ENCODE data around the gene FAM32A. TPM values are rescaled to one million over a fixed set of nuclear protein-coding genes. Genes with fewer than 3 reads are reported as not detected.

The FAM32A gene
- polyA plus RNA-seq (2013, experiment 1 of 2; ENCODE audit: insufficient read length) = 76.1 TPM
- 76.5 TPM for polyA plus RNA-seq (2013, experiment 2 of 2; ENCODE audit: insufficient read length)

DNA sequence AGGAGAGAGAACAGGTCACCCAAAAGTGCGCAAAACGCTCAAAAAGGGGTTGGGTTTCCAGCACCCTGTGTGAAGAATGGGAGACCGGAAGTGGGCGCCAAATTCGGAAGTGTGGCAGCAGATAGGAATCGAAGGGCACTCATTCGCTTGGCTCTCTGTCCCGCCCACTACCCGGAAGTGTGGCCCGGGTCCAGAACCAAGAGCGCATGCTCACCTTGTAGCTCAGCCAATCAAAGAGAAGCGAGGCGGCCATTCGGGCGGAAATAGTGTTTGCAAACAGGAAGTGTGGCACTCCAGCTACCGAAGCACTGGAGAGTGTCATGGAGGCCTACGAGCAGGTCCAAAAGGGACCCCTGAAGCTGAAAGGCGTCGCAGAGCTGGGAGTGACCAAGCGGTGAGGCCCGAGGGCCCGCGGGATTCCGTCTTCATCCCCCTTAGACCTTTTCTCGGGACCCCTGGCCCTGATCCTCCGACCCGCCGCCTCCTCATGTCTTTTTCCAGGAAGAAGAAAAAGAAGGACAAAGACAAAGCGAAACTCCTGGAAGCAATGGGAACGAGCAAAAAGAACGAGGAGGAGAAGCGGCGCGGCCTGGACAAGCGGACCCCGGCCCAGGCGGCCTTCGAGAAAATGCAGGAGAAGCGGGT, at the start of gene FAM32A:
Gene FAM32A, plus strand, starts transcription at position 288 of the 645 bp plus-strand sequence. Its CDS starts 33 bp downstream, at position 321.
- DNase-seq = peak; percentile 100

GRCh38 chr19:16135430-16136127, 49.6 kb upstream of the FAM32A start:
- DNase-seq = no peak

DNA sequence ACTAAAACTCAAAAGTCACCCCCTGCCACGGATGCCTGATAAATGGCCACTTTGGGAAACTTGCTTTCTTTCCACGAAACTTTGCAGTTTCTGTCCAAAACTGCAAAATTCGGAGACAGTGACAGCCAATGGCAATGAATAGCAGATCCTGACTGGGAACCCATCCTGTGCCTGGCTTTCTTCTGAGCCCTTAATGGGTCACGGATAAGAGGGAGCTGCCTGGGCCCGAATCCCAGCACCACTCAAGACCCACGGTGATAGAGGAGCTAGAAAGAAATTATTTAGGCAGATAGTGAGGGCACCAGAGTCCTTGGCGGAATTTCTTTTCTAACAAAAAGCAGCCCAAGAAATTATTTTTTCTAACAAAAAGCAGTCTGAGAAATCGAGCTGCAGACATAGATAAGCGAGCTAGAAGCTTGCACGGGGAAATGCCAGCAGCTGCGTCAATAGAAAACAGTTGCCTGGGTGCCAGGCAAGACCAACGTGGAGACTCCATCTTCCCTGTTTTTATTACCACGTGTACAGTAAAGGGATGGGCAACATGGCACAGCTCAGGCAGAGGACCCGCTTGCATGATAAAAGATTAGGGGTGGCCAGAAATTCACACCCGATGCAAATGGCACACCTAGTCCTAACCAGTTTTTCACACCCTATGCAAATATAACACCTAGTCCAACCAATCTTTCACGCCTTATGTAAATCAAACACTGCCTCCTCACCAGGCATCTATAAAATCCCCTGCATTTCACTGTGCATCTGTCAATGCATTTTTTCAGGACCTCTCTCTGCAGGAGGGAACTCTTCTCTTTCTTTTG, 48.8 kb upstream of the FAM32A start:
- no peak for DNase-seq

DNA sequence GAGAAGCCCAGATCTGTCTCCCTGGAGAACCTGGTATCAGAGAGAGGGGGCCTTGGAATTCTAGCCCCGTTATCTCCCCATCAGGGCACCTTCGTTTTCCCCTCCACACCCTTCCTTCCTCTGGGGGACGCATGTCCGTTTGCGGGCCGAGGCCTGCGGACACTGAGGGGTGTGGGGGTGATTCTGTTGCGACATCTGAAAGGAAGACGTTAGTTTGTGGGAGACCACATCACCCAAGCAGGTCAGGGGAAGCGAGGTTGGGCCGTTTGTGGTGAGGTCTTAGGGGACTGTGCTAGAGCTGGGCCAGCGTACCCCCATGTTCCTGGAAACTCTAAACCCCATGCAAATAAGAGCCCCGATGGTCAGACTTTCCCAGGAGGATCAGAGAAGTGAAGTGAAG, 45.5 kb upstream of the FAM32A start:
- no peak for DNase-seq

GRCh38 chr19:16141043-16141442, 44.2 kb upstream of the FAM32A start:
- no peak for DNase-seq

GRCh38 chr19:16142032-16142580, 43.1 kb upstream of the FAM32A start:
- DNase-seq = no peak

DNA sequence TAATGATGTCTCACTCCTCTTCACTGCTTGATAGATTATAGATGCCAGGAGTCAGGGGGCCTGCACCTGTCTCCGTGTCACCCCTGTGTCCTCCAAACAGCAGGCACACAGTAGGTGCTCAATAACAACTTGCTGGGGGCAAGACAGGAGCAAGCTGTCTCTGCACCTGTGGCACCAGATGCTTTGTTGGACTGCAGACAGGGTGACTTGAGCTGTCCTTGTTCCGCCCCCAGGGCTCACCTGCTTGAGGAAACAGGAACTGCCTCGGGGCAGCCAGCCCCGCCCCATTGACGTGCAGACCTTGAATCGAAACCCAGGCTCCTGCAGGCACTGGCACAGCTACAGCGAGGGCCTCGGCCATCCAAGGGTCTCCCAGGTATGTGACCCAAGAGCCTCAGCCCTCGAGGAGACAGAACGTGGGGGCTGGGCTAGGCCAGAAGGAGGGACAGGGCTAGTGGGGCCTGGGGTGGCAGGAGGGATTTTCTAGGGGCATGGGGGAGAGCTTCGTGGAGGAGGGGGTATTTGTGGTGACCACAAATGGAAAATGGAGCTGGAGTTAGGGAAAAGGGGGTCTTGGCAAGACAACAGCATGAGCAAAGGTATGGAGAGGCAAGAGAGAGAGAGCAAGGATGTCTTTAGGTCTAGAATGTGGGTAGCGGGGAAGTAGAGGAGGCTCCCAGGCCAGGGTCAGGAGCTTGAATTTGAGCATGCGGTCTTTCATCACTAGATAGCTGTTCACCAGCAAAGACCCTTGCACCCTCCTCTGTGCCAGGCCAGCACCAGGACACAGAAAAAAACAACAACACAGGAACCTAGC, 41.6 kb upstream of the FAM32A start, which contains the start of gene HSH2D:
Gene HSH2D, plus strand, starts transcription at position 287 of the 817 bp plus-strand sequence. CDS start 5,066 bp downstream, outside the sequence.
- no peak for DNase-seq

DNA sequence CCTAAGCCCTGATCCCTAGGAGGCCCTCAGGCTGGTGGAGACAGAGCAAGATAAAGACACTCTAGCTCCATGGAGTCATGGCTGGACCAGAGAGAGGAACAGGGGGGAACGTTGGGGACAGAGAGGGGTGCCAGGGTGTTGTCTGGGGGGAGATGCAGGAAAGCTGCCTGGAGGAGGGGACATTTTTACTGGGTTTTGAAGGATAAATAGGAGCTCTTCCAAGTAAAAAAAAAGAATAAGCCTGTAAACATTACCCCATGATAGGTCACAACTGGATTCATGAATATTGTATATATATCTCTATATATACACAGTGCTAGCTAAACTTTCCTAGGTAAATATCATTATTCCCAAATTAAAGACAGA, 41.0 kb upstream of the FAM32A start:
- no peak for DNase-seq

DNA sequence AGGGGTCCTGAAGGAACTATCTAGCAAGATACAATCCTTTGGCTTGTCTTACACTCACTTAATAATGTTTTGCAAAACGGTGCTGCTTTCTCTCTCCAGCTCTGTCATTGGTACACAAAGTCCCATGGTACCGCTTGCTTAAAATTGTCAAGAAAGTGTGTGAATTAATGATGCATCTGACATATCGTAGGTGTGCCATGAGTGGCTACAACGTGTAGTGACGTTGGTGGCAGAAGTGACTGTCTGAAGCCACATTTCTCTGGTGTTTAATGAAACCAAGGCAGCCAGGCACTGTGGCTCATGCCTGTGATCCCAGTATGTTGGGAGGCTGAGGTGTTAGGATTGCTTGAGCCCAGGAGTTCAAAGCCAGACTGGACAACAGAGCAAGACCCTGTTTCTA, 39.1 kb upstream of the FAM32A start:
- DNase-seq = no peak

DNA sequence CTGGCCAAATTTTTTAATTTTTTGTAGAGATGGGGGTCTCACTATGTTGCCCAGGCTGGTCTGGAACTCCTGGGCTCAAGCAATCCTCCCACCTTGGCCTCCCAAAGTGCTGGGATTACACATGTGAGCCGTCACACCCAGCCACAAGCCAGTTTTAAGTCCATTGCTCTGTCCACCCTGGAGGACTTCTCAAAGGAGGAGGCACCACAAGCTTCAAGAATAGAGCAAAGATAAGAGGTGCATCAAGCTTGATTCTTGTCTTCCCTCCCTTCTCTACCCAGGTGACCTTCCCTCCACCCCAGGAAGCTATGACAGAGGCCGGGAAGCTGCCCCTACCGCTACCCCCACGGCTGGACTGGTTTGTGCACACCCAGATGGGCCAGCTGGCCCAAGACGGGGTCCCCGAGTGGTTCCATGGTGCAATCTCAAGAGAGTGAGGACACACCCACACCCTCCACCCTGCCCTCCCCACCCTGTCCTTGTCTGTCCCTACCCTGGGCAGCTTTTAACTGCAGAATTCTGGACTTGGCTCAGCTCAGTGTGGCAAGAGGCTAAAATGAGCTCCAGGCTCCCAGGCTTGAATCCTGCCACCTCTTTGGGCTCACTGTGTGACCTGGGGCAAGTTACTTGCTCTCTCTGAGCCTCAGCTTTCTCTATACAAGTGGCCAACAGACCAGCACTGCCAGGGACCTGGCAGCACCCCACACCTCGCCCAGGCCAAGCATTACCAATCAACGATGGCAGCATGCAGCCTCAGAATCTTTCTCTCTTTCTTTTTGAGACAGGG, 36.6 kb upstream of the FAM32A start:
- no peak for DNase-seq

- no peak for DNase-seq
These were observed 31.5 kb upstream of the FAM32A start for GRCh38 chr19:16153582-16154336.

DNA sequence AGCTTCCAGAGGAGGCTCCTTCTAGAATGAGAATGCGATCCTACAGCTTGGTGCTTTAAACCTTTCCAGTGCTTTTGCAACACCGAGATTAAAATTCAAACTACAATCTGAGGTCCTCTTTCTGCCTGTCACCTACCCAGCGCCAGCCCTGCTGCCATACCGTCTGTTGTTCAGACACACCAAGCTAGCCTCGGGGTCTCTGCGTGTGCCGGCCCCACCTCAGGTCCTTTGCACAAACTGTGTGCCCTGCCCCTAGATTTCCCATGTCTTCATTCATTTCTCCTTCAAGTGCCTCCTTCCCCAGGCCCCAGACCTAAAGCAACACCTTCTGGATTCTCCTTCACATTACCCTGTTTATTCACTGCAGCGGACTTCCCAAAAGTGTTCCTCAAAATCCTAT, 30.7 kb upstream of the FAM32A start:
- DNase-seq = no peak

DNA sequence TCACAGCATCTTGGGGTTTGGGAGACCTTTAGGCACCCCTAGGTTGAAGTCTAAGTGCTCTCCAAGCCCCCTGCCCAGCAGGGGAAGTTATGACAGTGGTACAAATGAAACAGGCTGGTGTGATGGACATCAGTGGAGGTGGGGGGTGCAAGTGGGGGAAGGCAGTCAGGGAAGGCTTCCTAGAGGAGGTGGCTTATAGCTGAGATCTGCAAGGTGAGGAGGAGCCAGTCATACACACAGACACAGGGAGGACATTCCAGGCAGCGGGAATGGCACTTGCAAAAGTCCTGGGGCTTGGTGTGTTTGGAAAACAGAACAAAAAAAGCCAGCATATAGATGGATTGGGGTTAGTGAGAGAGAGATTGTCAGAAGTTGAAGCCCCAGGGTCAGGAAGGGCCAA, 30.1 kb upstream of the FAM32A start:
- no peak for DNase-seq

DNA sequence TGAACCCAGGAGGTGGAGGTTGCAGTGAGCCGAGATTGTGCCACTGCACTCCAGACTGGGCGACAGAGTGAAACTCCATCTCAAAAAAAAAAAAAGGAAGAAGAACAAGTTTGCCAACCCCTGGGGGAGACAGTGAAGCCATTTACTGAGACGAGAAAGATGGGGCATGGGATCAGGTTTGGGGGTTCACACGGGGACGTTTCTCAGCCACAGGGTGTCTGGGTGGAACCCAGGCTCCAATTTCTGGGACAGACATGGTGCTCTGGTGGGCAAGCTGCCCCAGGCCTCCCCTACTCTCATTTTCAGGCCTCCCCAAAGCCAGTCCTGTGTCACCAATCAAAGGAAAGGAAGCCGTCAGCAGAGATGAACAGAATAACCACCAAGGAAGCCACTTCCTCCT, 28.3 kb upstream of the FAM32A start:
- no peak for DNase-seq

- DNase-seq = no peak
These were observed 27.6 kb upstream of the FAM32A start for GRCh38 chr19:16157601-16158000.

- no peak for DNase-seq
These were observed 25.6 kb upstream of the FAM32A start for GRCh38 chr19:16159655-16160054.

GRCh38 chr19:16160445-16160942, 24.7 kb upstream of the FAM32A start:
- DNase-seq = no peak

GRCh38 chr19:16160943-16161560, 24.2 kb upstream of the FAM32A start:
- peak; percentile 68 for DNase-seq

DNA sequence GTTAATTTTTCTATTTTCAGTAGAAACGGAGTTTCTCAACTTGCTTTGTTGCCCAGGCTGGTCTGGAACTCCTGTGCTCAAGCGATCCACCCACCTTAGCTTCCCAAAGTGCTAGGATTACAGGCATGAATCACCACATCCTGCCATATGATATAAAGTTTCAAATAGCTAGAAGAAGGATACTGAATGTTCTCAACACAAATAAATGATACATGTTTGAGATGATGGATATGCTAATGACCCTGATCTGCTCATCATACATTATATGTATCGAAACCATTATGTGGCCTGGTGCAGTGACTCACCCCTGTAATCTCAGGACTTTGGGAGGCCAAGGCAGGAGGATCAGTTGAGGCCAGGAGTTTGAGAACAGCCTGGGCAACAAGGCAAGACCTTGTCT, 23.4 kb upstream of the FAM32A start:
- DNase-seq = peak; percentile 68

Measured in fibroblast of skin of abdomen (primary cell).